ENCODE measurements around the gene NCKAP5L.

- TF ChIP-seq MAFK (IDR thresholded peaks at IDR 0.05; ENCODE audit: low read length) (no peak), ZNF76 (CRISPR knock-in tag; IDR thresholded peaks at IDR 0.05; ENCODE audit: borderline replicate concordance) (no peak), TAF1 (IDR thresholded peaks at IDR 0.05; ENCODE audit: control insufficient read depth, extremely low read depth, insufficient read depth, low read length, severe bottlenecking) (no peak), CTCF (IDR thresholded peaks at IDR 0.05 in 2 of 3, conservative IDR thresholded peaks at IDR 0.05 in 1 of 3; ENCODE audit: insufficient read depth in 2 of 3, low read depth in 1 of 3, low read length in 3 of 3) (no peak), JUN (IDR thresholded peaks at IDR 0.05; ENCODE audit: borderline replicate concordance, low read depth, low read length) (no peak), JUN (CRISPR knock-in tag; IDR thresholded peaks at IDR 0.05; ENCODE audit: borderline replicate concordance) (no peak), JUNB (CRISPR knock-in tag; conservative IDR thresholded peaks at IDR 0.05) (no peak)
These were observed 4.9 kb downstream of the NCKAP5L start for GRCh38 chr12:49823350-49823749.

All from K562 (cell line).